Lower lobe of right lung (tissue), 2 donors: ENCODE data around the gene PDZD2. TPM values are rescaled to one million over a fixed set of nuclear protein-coding genes. Genes with fewer than 3 reads are reported as not detected.

Experiments used
- ATAC-seq, 2 donors: fragments of 200-7000 bp; cut with Tn5 transposase; one replicate each; pipeline ENCODE4 v1.9.1; 2020 to 2022; ENCODE audit warnings: mild to moderate bottlenecking in 2 of 2, moderate library complexity in 2 of 2
- DNase-seq: peaks from one replicate; pipeline ENCODE4 v3.0.0-alpha.2; 2020
- H3K27ac ChIP-seq: fragments of 200-600 bp; one replicate; pipeline ENCODE4 v1.8.0; 2022
- H3K27me3 ChIP-seq: fragments of 200-600 bp; one replicate; pipeline ENCODE4 v1.8.0; 2022; ENCODE audit warnings: low read depth
- H3K36me3 ChIP-seq: fragments of 200-600 bp; one replicate; pipeline ENCODE4 v1.8.0; 2022; ENCODE audit warnings: mild to moderate bottlenecking
- H3K4me1 ChIP-seq: fragments of 200-600 bp; one replicate; pipeline ENCODE4 v1.8.0; 2022
- H3K4me3 ChIP-seq: fragments of 200-600 bp; one replicate; pipeline ENCODE4 v1.8.0; 2022; ENCODE audit warnings: mild to moderate bottlenecking
- H3K9me3 ChIP-seq: fragments of 200-600 bp; one replicate; pipeline ENCODE4 v1.8.0; 2022
- intact Hi-C: fragments of 100-400 bp; cut with DNase I; formaldehyde crosslinking; loops from one replicate; pipeline ENCODE4 v1.11.0; 2022
- total RNA-seq: library from RNA; stranded (reverse); fragmentation: NEBNext Ultra II Directional; extraction: Animal tissue kit (Norgen Biotek cat#: 25700); gene quantifications from one replicate; pipeline ENCODE4 v1.2.1, GENCODE V29; 2021
- TF ChIP-seq, protein P1 (sequence below): fragments of 200-600 bp; IDR thresholded peaks from one replicate; pipeline ENCODE4 v1.8.0; 2022; ENCODE audit warnings: antibody characterized with exemption, mild to moderate bottlenecking
- donor health status: DM: no; HTN: yes; CAD: no; lungs with severe emphysema.

Gene PDZD2
- total RNA-seq, 1 donor from 2014 or later, result 67.8 TPM

DNA sequence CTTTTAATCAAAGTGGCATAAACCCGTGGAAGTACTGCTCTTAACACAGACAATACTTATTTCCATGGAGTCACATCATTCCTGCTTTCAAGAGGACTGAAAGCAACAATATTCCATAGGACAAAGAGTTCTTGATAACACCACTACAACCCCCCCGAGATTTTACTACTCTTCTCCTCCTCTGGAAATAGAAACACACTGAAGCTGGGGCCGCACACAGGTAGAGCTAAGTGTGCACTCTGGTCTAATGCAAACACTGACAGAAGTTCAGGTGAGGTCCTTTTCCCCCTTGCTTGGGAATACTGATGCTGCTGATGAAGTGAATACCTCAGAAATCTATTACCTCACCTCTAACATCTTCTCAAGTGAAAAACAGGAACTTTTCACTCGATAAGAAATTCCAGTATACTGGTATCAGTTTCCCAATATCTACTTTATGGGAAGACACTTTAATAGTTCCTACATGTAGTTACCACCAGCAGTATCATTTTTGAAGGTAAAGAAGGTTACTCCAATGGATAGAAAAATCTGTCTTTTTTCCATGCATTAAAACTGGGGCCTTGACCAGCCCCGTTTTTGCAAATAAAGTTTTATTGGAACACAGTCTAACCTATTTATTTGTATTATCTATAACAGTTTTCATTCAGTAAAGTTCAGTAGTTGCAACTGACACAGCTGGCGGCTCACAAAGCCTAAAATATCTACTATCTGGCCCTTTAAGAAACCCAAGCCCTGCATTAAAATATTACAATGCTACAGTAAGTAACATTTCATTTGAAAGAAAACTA is 485.2 kb downstream of the PDZD2 start:
- Histone ChIP-seq H3K27ac (no peak overlapping the region), H3K4me1 (peaks cover 25% of the 10 kb centered on the region), H3K36me3 (peaks cover 70% of the 10 kb centered on the region), H3K4me3 (no peak overlapping the region), H3K27me3 (no peaks in the 10 kb centered on the region), H3K9me3 (no peaks in the 10 kb centered on the region)
- ATAC-seq (peak in 1 of 2 donors; percentile 60), DNase-seq (no peak)
- intact Hi-C loops, result no loop called here
- TF ChIP-seq, protein P1, sequence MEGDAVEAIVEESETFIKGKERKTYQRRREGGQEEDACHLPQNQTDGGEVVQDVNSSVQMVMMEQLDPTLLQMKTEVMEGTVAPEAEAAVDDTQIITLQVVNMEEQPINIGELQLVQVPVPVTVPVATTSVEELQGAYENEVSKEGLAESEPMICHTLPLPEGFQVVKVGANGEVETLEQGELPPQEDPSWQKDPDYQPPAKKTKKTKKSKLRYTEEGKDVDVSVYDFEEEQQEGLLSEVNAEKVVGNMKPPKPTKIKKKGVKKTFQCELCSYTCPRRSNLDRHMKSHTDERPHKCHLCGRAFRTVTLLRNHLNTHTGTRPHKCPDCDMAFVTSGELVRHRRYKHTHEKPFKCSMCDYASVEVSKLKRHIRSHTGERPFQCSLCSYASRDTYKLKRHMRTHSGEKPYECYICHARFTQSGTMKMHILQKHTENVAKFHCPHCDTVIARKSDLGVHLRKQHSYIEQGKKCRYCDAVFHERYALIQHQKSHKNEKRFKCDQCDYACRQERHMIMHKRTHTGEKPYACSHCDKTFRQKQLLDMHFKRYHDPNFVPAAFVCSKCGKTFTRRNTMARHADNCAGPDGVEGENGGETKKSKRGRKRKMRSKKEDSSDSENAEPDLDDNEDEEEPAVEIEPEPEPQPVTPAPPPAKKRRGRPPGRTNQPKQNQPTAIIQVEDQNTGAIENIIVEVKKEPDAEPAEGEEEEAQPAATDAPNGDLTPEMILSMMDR, result no peak

- no peak overlapping the region for H3K27ac ChIP-seq
- TF ChIP-seq, protein P1, result no peak
- peaks cover 25% of the 10 kb centered on the region for H3K4me1 ChIP-seq
- peaks cover 53% of the 10 kb centered on the region for H3K36me3 ChIP-seq
- no peak for DNase-seq
- intact Hi-C loops, result no loop called here
- no peaks in the 10 kb centered on the region for H3K9me3 ChIP-seq
- no peak overlapping the region for H3K4me3 ChIP-seq
- H3K27me3 ChIP-seq, result no peaks in the 10 kb centered on the region
- ATAC-seq, result no peak
These were observed 487.8 kb downstream of the PDZD2 start for GRCh38 chr5:32126691-32127090.

- peaks cover 43% of the 10 kb centered on the region for H3K36me3 ChIP-seq
- H3K27me3 ChIP-seq, result no peaks in the 10 kb centered on the region
- no peaks in the 10 kb centered on the region for H3K9me3 ChIP-seq
- ATAC-seq (no peak), DNase-seq (no peak)
- TF ChIP-seq, protein P1, result no peak
- intact Hi-C loops, result no loop called here
- H3K27ac ChIP-seq, result no peak overlapping the region
- H3K4me3 ChIP-seq, result no peak overlapping the region
- peaks cover 29% of the 10 kb centered on the region for H3K4me1 ChIP-seq
These were observed 488.8 kb downstream of the PDZD2 start for GRCh38 chr5:32127711-32128110.

DNA sequence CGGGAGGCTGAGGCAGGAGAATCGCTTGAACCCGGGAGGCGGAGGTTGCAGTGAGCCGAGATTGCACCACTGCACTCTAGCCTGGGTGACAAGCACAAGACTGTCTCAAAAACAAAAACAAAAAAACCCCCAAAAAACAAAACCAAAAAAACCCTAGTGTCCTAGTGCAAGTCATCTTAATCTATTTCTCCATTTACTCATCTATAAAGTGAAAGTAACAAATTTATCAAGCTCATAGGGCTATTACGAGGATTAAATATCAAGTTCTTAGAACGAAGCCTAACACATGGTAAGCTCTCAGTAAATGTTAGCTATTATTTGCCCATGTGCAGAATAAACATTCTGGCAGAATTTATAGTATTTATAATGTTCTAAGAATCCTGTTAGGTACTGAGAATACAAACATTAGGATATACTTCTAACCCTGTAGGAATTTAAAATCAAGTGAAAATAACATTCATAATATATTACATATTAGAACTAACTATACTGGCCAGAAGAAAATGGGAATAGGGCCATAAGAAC is 490.2 kb downstream of the PDZD2 start:
- intact Hi-C loops, result no loop called here
- no peak overlapping the region for H3K27ac ChIP-seq
- ATAC-seq, result no peak

DNA sequence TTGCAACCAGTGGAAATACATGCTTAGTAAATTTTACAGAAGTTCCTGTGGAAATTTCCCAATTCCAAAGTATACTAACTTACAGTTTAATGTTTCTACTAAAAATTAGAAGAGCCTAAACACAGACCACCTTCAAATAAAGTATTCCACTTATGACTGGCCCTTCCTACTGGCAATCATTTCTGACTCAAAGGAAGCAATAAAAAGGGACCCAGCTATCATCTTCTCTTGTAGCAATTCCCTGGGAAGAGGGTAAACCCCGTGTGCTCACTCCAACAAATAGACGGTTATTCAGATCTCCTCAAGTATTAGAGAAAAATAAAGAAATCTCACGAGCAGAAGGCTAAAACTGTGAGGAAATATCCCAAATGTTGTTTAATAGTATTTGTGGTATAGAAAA is 491.9 kb downstream of the PDZD2 start:
- H3K4me1 ChIP-seq, result peaks cover 12% of the 10 kb centered on the region
- TF ChIP-seq, protein P1, result no peak
- H3K27ac ChIP-seq, result no peak overlapping the region
- no peak for ATAC-seq
- no peak overlapping the region for H3K4me3 ChIP-seq
- no peak for DNase-seq
- H3K36me3 ChIP-seq, result peaks cover 43% of the 10 kb centered on the region
- H3K9me3 ChIP-seq, result no peaks in the 10 kb centered on the region
- no peaks in the 10 kb centered on the region for H3K27me3 ChIP-seq
- intact Hi-C loops, result no loop called here

More for the DNA sequence above, 490.2 kb downstream of the PDZD2 start:
- H3K36me3 ChIP-seq, result peaks cover 44% of the 10 kb centered on the region
- H3K4me3 ChIP-seq, result no peak overlapping the region
- DNase-seq, result no peak
- TF ChIP-seq, protein P1, result no peak
- H3K27me3 ChIP-seq, result no peaks in the 10 kb centered on the region
- H3K9me3 ChIP-seq, result no peaks in the 10 kb centered on the region
- H3K4me1 ChIP-seq, result peaks cover 27% of the 10 kb centered on the region
